ENCODE data around the gene STIM1.

DNA sequence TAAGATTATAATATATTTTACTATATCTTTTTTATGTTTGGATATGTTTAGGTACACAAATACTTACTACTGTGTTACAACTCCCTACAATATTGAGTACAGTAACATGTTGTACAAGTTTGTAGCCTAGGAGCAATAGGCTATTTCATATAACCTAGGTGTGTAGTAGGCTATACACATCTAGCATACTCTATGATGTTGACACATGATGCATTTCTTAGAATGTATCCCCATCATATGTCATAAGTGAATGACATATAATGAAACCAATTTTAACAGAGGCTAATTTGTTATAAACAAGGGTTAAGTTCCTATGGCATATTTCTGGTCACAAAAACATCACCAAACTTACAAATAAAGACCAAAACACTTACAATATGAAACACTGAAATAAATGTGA is 152.7 kb downstream of the STIM1 start:
- TF ChIP-seq, protein P1, sequence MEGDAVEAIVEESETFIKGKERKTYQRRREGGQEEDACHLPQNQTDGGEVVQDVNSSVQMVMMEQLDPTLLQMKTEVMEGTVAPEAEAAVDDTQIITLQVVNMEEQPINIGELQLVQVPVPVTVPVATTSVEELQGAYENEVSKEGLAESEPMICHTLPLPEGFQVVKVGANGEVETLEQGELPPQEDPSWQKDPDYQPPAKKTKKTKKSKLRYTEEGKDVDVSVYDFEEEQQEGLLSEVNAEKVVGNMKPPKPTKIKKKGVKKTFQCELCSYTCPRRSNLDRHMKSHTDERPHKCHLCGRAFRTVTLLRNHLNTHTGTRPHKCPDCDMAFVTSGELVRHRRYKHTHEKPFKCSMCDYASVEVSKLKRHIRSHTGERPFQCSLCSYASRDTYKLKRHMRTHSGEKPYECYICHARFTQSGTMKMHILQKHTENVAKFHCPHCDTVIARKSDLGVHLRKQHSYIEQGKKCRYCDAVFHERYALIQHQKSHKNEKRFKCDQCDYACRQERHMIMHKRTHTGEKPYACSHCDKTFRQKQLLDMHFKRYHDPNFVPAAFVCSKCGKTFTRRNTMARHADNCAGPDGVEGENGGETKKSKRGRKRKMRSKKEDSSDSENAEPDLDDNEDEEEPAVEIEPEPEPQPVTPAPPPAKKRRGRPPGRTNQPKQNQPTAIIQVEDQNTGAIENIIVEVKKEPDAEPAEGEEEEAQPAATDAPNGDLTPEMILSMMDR (IDR thresholded peaks at IDR 0.05), result no peak
- TF ChIP-seq POLR2A (IDR thresholded peaks at IDR 0.05; ENCODE audit: low read depth), result no peak

Data from esophagus muscularis mucosa (tissue), 3 donors.